IMR-90 (cell line): Measurements from ENCODE around the gene LMAN2L.

Source experiments
- BHLHE40 ChIP-seq: fragments of 150-350 bp; IDR thresholded peaks from 2 replicates; pipeline ENCODE4 v1.6.1; 2016; ENCODE audit warnings: mild to moderate bottlenecking, low read depth, low read length
- CEBPB ChIP-seq: IDR thresholded peaks from 2 replicates; pipeline ENCODE4 v1.6.1; 2012; ENCODE audit warnings: low read depth, low read length, improper control_type of control experiment
- CHD1 ChIP-seq: IDR thresholded peaks from 2 replicates; pipeline ENCODE4 v1.6.1; 2012; ENCODE audit warnings: low read depth, low read length, improper control_type of control experiment
- FOS ChIP-seq: fragments of 150-350 bp; IDR thresholded peaks from 2 replicates; pipeline ENCODE4 v1.6.1; 2016; ENCODE audit warnings: low read depth, low read length
- MAZ ChIP-seq: IDR thresholded peaks from 2 replicates; pipeline ENCODE4 v1.6.1; 2012; ENCODE audit warnings: low read depth, mild to moderate bottlenecking, low read length, improper control_type of control experiment, moderate library complexity, borderline replicate concordance
- MXI1 ChIP-seq: IDR thresholded peaks from 2 replicates; pipeline ENCODE4 v1.6.1; 2012; ENCODE audit warnings: low read depth, mild to moderate bottlenecking, low read length, moderate library complexity, borderline replicate concordance
- POLR2A ChIP-seq: IDR thresholded peaks from 2 replicates; pipeline ENCODE4 v1.6.1; 2012; ENCODE audit warnings: mild to moderate bottlenecking, low read depth, low read length
- RAD21 ChIP-seq: IDR thresholded peaks from 2 replicates; pipeline ENCODE4 v1.6.1; 2012; ENCODE audit warnings: low read length, improper control_type of control experiment
- RCOR1 ChIP-seq: IDR thresholded peaks from 2 replicates; pipeline ENCODE4 v1.6.1; 2012; ENCODE audit warnings: mild to moderate bottlenecking, low read length, improper control_type of control experiment; ENCODE audit not compliant: insufficient replicate concordance
- RFX5 ChIP-seq: IDR thresholded peaks from 2 replicates; pipeline ENCODE4 v1.8.0; 2012; ENCODE audit warnings: low read depth, mild to moderate bottlenecking, low read length, moderate library complexity
- SMC3 ChIP-seq: fragments of 150-350 bp; IDR thresholded peaks from 2 replicates; pipeline ENCODE4 v1.6.1; 2016; ENCODE audit warnings: low read depth, mild to moderate bottlenecking, antibody characterized with exemption, low read length, moderate library complexity
- TF ChIP-seq, protein P1 (sequence below): conservative IDR thresholded peaks from 2 replicates; pipeline ENCODE4 v1.5.1; 2012; ENCODE audit warnings: mild to moderate bottlenecking, low read depth, low read length, improper control_type of control experiment
- TF ChIP-seq, protein P2 (sequence below): fragments of 150-350 bp; IDR thresholded peaks from 2 replicates; pipeline ENCODE4 v1.6.1; 2017; ENCODE audit warnings: mild to moderate bottlenecking, antibody characterized with exemption, low read length, low read depth
- TF ChIP-seq, protein P3 (sequence below): fragments of 150-350 bp; IDR thresholded peaks from 2 replicates; pipeline ENCODE4 v1.6.1; 2016; ENCODE audit warnings: low read depth, mild to moderate bottlenecking, low read length, moderate library complexity, borderline replicate concordance

DNA sequence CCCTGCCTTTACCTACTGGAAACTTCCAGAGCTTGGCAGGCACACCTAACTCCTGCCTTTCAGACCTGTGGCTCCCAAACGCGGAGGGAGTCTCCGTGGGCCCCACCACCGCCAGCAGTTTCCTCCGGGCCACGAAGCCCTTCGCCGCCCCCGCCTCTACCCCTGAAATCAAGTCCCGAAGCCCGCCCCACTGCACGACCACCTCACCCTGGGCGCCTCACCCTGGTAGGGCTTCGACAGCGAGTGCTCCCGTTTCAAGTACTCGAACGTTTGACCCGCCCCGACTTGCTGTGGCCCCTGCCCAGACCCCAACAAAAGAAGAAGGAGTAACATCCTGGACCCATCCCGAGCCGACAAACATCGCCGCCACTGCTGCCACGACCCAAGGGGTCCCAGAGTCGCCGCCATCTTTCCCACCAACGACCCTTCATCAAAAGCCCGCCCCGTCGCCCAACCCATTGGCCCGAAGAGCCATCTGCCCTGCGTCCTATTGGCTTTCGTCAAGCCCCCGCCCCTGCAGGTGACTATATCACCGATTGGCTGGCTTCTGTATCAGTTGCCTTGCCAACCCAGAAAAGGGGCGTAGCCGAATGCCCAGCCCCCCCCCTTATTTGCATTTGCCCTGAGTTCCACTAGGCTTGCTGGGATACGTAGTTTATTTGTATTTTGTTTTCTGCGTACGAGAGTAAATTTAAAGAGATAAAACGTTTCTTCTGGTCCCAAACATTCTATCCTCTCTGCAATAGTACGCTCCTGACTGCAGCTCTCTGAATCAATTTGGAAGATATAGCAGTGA lies at the start of gene LMAN2L:
- peak; percentile 90 for TF ChIP-seq BHLHE40
- peak; percentile 70; the same call in 1 of the 2 replicates for TF ChIP-seq POLR2A
- TF ChIP-seq, protein P1, sequence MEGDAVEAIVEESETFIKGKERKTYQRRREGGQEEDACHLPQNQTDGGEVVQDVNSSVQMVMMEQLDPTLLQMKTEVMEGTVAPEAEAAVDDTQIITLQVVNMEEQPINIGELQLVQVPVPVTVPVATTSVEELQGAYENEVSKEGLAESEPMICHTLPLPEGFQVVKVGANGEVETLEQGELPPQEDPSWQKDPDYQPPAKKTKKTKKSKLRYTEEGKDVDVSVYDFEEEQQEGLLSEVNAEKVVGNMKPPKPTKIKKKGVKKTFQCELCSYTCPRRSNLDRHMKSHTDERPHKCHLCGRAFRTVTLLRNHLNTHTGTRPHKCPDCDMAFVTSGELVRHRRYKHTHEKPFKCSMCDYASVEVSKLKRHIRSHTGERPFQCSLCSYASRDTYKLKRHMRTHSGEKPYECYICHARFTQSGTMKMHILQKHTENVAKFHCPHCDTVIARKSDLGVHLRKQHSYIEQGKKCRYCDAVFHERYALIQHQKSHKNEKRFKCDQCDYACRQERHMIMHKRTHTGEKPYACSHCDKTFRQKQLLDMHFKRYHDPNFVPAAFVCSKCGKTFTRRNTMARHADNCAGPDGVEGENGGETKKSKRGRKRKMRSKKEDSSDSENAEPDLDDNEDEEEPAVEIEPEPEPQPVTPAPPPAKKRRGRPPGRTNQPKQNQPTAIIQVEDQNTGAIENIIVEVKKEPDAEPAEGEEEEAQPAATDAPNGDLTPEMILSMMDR, result no peak
- no peak for TF ChIP-seq FOS
- TF ChIP-seq CEBPB, result no peak
- no peak for TF ChIP-seq MXI1
- TF ChIP-seq, protein P2, sequence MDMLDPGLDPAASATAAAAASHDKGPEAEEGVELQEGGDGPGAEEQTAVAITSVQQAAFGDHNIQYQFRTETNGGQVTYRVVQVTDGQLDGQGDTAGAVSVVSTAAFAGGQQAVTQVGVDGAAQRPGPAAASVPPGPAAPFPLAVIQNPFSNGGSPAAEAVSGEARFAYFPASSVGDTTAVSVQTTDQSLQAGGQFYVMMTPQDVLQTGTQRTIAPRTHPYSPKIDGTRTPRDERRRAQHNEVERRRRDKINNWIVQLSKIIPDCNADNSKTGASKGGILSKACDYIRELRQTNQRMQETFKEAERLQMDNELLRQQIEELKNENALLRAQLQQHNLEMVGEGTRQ, result peak; percentile 82
- TF ChIP-seq SMC3, result no peak
- TF ChIP-seq RFX5, result no peak
- TF ChIP-seq MAZ, result peak; percentile 65; the same call in 1 of the 2 replicates
- no peak for TF ChIP-seq RAD21
- no peak for TF ChIP-seq CHD1
- TF ChIP-seq, protein P3, sequence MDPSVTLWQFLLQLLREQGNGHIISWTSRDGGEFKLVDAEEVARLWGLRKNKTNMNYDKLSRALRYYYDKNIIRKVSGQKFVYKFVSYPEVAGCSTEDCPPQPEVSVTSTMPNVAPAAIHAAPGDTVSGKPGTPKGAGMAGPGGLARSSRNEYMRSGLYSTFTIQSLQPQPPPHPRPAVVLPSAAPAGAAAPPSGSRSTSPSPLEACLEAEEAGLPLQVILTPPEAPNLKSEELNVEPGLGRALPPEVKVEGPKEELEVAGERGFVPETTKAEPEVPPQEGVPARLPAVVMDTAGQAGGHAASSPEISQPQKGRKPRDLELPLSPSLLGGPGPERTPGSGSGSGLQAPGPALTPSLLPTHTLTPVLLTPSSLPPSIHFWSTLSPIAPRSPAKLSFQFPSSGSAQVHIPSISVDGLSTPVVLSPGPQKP, result no peak
- peak; percentile 16 for TF ChIP-seq RCOR1
